GM12874 (cell line): ENCODE measurements around the gene PSMD11.

Experiments used
- CTCF ChIP-seq: IDR thresholded peaks from 2 replicates; pipeline ENCODE4 v1.5.1; 2011; ENCODE audit warnings: low read depth, mild to moderate bottlenecking, control low read depth, low read length, moderate library complexity; ENCODE audit not compliant: insufficient read depth

Gene PSMD11

GRCh38 chr17:32492648-32493289 lies 48.5 kb downstream of the PSMD11 start:
- TF ChIP-seq CTCF, result no peak

- no peak for TF ChIP-seq CTCF
These were observed 49.3 kb downstream of the PSMD11 start for GRCh38 chr17:32493571-32493970.

GRCh38 chr17:32493976-32494513 lies 49.7 kb downstream of the PSMD11 start:
- TF ChIP-seq CTCF, result no peak

GRCh38 chr17:32494621-32495358 lies 50.5 kb downstream of the PSMD11 start:
- no peak for TF ChIP-seq CTCF

- TF ChIP-seq CTCF, result no peak
These were observed 51.3 kb downstream of the PSMD11 start for GRCh38 chr17:32495359-32496231.

GRCh38 chr17:32496395-32497073 lies 52.2 kb downstream of the PSMD11 start:
- TF ChIP-seq CTCF, result no peak
